SK-N-SH (cell line): ENCODE measurements around the gene TAF13. TPM values are rescaled to one million over a fixed set of nuclear protein-coding genes. Genes with fewer than 3 reads are reported as not detected.
A peak's percentile ranks its signal among the peaks of the same experiment; 100 is the strongest.

Experiments used
- CTCF ChIA-PET: fragments of 300-600, 350-600 bp; formaldehyde crosslinking; extraction: SDS; loops from one replicate; lab custom pipeline; 2021; lab: Yijun Ruan, JAX
- POLR2A ChIA-PET: fragments of 350-600 bp; sonication (Branson Sonifier 250); formaldehyde crosslinking; extraction: SDS; loops from one replicate; lab custom pipeline; 2020; ENCODE audit warnings: antibody characterized with exemption, inconsistent platforms; lab: Yijun Ruan, JAX
- DNase-seq: peaks from one replicate; pipeline ENCODE4 v3.0.0; 2012
- H2AFZ ChIP-seq: fragments of 200-600 bp; sonication (generic); 2 replicates; pipeline ENCODE4 v1.8.1; 2016; ENCODE audit warnings: antibody characterized with exemption, mild to moderate bottlenecking, low read depth
- H3F3A ChIP-seq: fragments of 200-600 bp; sonication (generic); replicated peaks from 2 replicates; pipeline ENCODE3; 2016; ENCODE audit warnings: antibody characterized with exemption, mild to moderate bottlenecking; ENCODE audit not compliant: insufficient read depth
- H3K27ac ChIP-seq, 2 experiments: fragments of 200-500 bp in 1 of 2; fragments of 200-600 bp in 1 of 2; sonication (Bioruptor generic) in 1 of 2; sonication (generic), shearing (Covaris generic) in 1 of 2; 2 replicates each; pipeline versions ENCODE4 v1.5.1 to v1.6.1; 2014 to 2016; ENCODE audit warnings: low read depth in 2 of 2, inconsistent platforms in 1 of 2, low read length in 1 of 2, mild to moderate bottlenecking in 1 of 2, mixed read lengths in 1 of 2
- H3K27me3 ChIP-seq: fragments of 200-600 bp; sonication (generic), shearing (Covaris generic); 2 replicates; pipeline ENCODE4 v1.6.1; 2016; ENCODE audit warnings: mixed run types; ENCODE audit not compliant: insufficient read depth
- H3K36me3 ChIP-seq, 2 experiments: fragments of 200-500 bp in 1 of 2; fragments of 200-600 bp in 1 of 2; sonication (Bioruptor generic) in 1 of 2; sonication (generic) in 1 of 2; replicated peaks in 1 of 2; 2 replicates each; pipeline versions ENCODE3 to v1.5.1; 2014 to 2016; ENCODE audit warnings: low read length in 1 of 2, mild to moderate bottlenecking in 1 of 2; ENCODE audit not compliant: insufficient read depth in 2 of 2, control insufficient read depth in 1 of 2
- H3K4me1 ChIP-seq, 2 experiments: fragments of 200-500 bp in 1 of 2; fragments of 200-600 bp in 1 of 2; sonication (Bioruptor generic) in 1 of 2; sonication (generic), shearing (Covaris generic) in 1 of 2; 2 replicates each; pipeline versions ENCODE4 v1.5.1 to v1.6.1; 2014 to 2016; ENCODE audit warnings: low read depth in 1 of 2, low read length in 1 of 2, mixed run types in 1 of 2; ENCODE audit not compliant: insufficient read depth in 2 of 2, control insufficient read depth in 1 of 2
- H3K4me2 ChIP-seq: fragments of 200-600 bp; sonication (generic), shearing (Covaris generic); 2 replicates; pipeline ENCODE4 v1.6.1; 2017; ENCODE audit warnings: mixed run types
- H3K4me3 ChIP-seq, 2 experiments: fragments of 200-500 bp in 1 of 2; fragments of 200-600 bp in 1 of 2; sonication (Bioruptor generic) in 1 of 2; sonication (generic), shearing (Covaris generic) in 1 of 2; 2 replicates each; pipeline versions ENCODE4 v1.5.1 to v1.8.1; 2014 to 2016; ENCODE audit warnings: low read depth in 2 of 2, inconsistent platforms in 1 of 2, low read length in 1 of 2, mild to moderate bottlenecking in 1 of 2, mixed read lengths in 1 of 2, moderate library complexity in 1 of 2
- H3K79me2 ChIP-seq: fragments of 200-600 bp; sonication (generic); 2 replicates; pipeline ENCODE4 v1.8.1; 2017; ENCODE audit warnings: mild to moderate bottlenecking; ENCODE audit not compliant: insufficient read depth
- H3K9ac ChIP-seq: fragments of 200-600 bp; sonication (generic); 2 replicates; pipeline ENCODE4 v1.6.1; 2017; ENCODE audit warnings: mixed run types
- H3K9me2 ChIP-seq: fragments of 200-600 bp; sonication (generic); 2 replicates; pipeline ENCODE4 v1.6.1; 2017; ENCODE audit warnings: mixed run types
- H3K9me3 ChIP-seq: fragments of 200-600 bp; sonication (generic); 2 replicates; pipeline ENCODE4 v1.6.1; 2017; ENCODE audit warnings: mixed run types, mild to moderate bottlenecking, moderate library complexity
- H4K20me1 ChIP-seq: fragments of 200-600 bp; sonication (generic); 2 replicates; pipeline ENCODE4 v1.6.1; 2017; ENCODE audit warnings: mild to moderate bottlenecking, mixed run types; ENCODE audit not compliant: insufficient read depth
- ELF1 ChIP-seq: IDR thresholded peaks from 2 replicates; pipeline ENCODE4 v1.4.0; 2012
- FOXM1 ChIP-seq: IDR thresholded peaks from 2 replicates; pipeline ENCODE4 v1.4.0; 2012; ENCODE audit warnings: low read depth, mild to moderate bottlenecking
- GATA2 ChIP-seq: sonication (generic); formaldehyde crosslinking; IDR thresholded peaks from 2 replicates; pipeline ENCODE4 v1.5.0; 2020; ENCODE audit warnings: mild to moderate bottlenecking, missing genetic modification reagents
- MXI1 ChIP-seq: IDR thresholded peaks from 2 replicates; pipeline ENCODE4 v1.6.1; 2012; ENCODE audit warnings: mild to moderate bottlenecking, low read depth, low read length, improper control_type of control experiment
- NRF1 ChIP-seq: IDR thresholded peaks from 2 replicates; pipeline ENCODE4 v1.6.1; 2012; ENCODE audit warnings: low read depth, mild to moderate bottlenecking, low read length
- PBX3 ChIP-seq: IDR thresholded peaks from 2 replicates; pipeline ENCODE4; 2012
- RCOR1 ChIP-seq: fragments of 150-350 bp; IDR thresholded peaks from 2 replicates; pipeline ENCODE4 v1.6.1; 2017; ENCODE audit warnings: antibody characterized with exemption, low read length
- RXRA ChIP-seq: IDR thresholded peaks from 2 replicates; pipeline ENCODE4 v1.4.0; 2012; ENCODE audit warnings: low read depth, mild to moderate bottlenecking, borderline replicate concordance
- USF1 ChIP-seq: IDR thresholded peaks from 2 replicates; pipeline ENCODE4 v1.4.0; 2012; ENCODE audit warnings: low read depth, borderline replicate concordance
- WGBS: methylation state at CpG from one replicate; pipeline ENCODE4 v1.1.6; 2017; ENCODE audit warnings: low lambda C conversion rate; 5-methylcytosine and 5-hydroxymethylcytosine counted together
- polyA plus RNA-seq, 3 experiments: library from polyadenylated mRNA; depleted of rRNA; stranded (reverse); fragments of >200 nt; gene quantifications; 2 replicates each; pipeline ENCODE4 v1.2.3, GENCODE V29; 2012
- TF ChIP-seq, protein P1 (sequence below): IDR thresholded peaks from 2 replicates; pipeline ENCODE4 v1.4.0; 2012; ENCODE audit warnings: low read depth, borderline replicate concordance

The TAF13 gene
- polyA plus RNA-seq, 1 of the 3 experiments (the other 2 are of a cell fraction): 16.0 TPM

- CTCF ChIA-PET: no interaction called here
Measured at GRCh38 chr1:109040989-109041620, 34.7 kb downstream of the TAF13 start.

GRCh38 chr1:109040627-109040988 lies 35.2 kb downstream of the TAF13 start:
- Histone ChIP-seq H4K20me1 (no peaks in the 10 kb centered on the region), H3K9ac (peak overlapping the region; percentile 89), H3K9me2 (no peaks in the 10 kb centered on the region), H3K36me3 (no peaks in the 10 kb centered on the region), H3K9me3 (no peaks in the 10 kb centered on the region), H3K27ac (peak overlapping the region; percentile 61 to 71), H2AFZ (peak overlapping the region; percentile 83), H3K27me3 (no peaks in the 10 kb centered on the region), H3K4me1 (no peaks in the 10 kb centered on the region; a peak in 1 of 4 replicates), H3K79me2 (peaks cover 62% of the 10 kb centered on the region), H3K4me3 (peak overlapping the region; percentile 79 to 99), H3K4me2 (peak overlapping the region; percentile 96), H3F3A (peaks cover 3% of the 10 kb centered on the region)
- no peak for DNase-seq
- WGBS: 2% methylated on average over 3 of the region's 3 CpGs
- POLR2A ChIA-PET: no interaction called here
- CTCF ChIA-PET: no interaction called here
- TF ChIP-seq RCOR1 (no peak), PBX3 (no peak), ELF1 (no peak), USF1 (no peak), RXRA (no peak), FOXM1 (no peak)
- TF ChIP-seq, protein P1, sequence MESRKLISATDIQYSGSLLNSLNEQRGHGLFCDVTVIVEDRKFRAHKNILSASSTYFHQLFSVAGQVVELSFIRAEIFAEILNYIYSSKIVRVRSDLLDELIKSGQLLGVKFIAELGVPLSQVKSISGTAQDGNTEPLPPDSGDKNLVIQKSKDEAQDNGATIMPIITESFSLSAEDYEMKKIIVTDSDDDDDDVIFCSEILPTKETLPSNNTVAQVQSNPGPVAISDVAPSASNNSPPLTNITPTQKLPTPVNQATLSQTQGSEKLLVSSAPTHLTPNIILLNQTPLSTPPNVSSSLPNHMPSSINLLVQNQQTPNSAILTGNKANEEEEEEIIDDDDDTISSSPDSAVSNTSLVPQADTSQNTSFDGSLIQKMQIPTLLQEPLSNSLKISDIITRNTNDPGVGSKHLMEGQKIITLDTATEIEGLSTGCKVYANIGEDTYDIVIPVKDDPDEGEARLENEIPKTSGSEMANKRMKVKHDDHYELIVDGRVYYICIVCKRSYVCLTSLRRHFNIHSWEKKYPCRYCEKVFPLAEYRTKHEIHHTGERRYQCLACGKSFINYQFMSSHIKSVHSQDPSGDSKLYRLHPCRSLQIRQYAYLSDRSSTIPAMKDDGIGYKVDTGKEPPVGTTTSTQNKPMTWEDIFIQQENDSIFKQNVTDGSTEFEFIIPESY: no peak

More at GRCh38 chr1:109040989-109041620, 34.7 kb downstream of the TAF13 start:
- POLR2A ChIA-PET: interaction anchor here (1.6 kb wide), 1 partner anchor 59 kb away, joined by 15 read pairs; no protein-coding TSS in a partner anchor
- peak overlapping the region; percentile 89 for H3K9ac ChIP-seq
- H3K4me3 ChIP-seq: peak overlapping the region; percentile 79 to 99
- H3F3A ChIP-seq: peaks cover 3% of the 10 kb centered on the region
- H3K9me2 ChIP-seq: no peaks in the 10 kb centered on the region
- peak; percentile 63 for DNase-seq
- peaks cover 57% of the 10 kb centered on the region for H3K79me2 ChIP-seq
- peak overlapping the region; percentile 70 to 71 for H3K27ac ChIP-seq
- 1% methylated on average over 20 of the region's 44 CpGs for WGBS
- peak overlapping the region; percentile 83 for H2AFZ ChIP-seq
- H3K27me3 ChIP-seq: no peaks in the 10 kb centered on the region
- H3K4me2 ChIP-seq: peak overlapping the region; percentile 96
- TF ChIP-seq GATA2 (CRISPR knock-in tag): no peak
- TF ChIP-seq MXI1: 0 out of 2 replicates have a peak, but pooled peaks have one; percentile 12
- TF ChIP-seq NRF1: peak; percentile 40
- TF ChIP-seq, all 33 proteins: peak for 2
- Histone ChIP-seq H3K9me3 (no peaks in the 10 kb centered on the region), H4K20me1 (no peaks in the 10 kb centered on the region), H3K4me1 (no peaks in the 10 kb centered on the region; a peak in 1 of 4 replicates), H3K36me3 (no peaks in the 10 kb centered on the region)
